ENCODE results near the gene DHRS4.
A peak's percentile ranks its signal among the peaks of the same experiment; 100 is the strongest.
"Not testable (repeated sequence)": the region's sequence is repeated elsewhere in the genome, so short reads cannot be mapped to it uniquely, and the experiment has no call there.

DHRS4 gene

GRCh38 chr14:23951590-23952201, 1.9 kb upstream of the DHRS4 start:
- no peak for TF ChIP-seq CTCF (IDR thresholded peaks at IDR 0.05; ENCODE audit: low read length, missing control alignments)
- DNase-seq (ENCODE audit: low read depth), result no peak
- no peak overlapping the region for H3K4me3 ChIP-seq (replicated peaks; ENCODE audit: low read depth, low read length)

- peak overlapping the region; percentile 74 for H3K4me3 ChIP-seq (replicated peaks; ENCODE audit: low read depth, low read length)
- DNase-seq (ENCODE audit: low read depth), result not testable (repeated sequence)
Observed at GRCh38 chr14:23953116-23953463, 480 bp upstream of the DHRS4 start.

GRCh38 chr14:23954279-23954614, 677 bp downstream of the DHRS4 start:
- DNase-seq (ENCODE audit: low read depth), result not testable (repeated sequence)
- H3K4me3 ChIP-seq (replicated peaks; ENCODE audit: low read depth, low read length), result peak overlapping the region; percentile 74

- H3K4me3 ChIP-seq (replicated peaks; ENCODE audit: low read depth, low read length); DNase-seq (ENCODE audit: low read depth): not testable (repeated sequence)
Observed at GRCh38 chr14:23954965-23955364, 1.4 kb downstream of the DHRS4 start.

GRCh38 chr14:23955811-23956210, 2.2 kb downstream of the DHRS4 start:
- not testable (repeated sequence) for DNase-seq (ENCODE audit: low read depth); H3K4me3 ChIP-seq (replicated peaks; ENCODE audit: low read depth, low read length)

GRCh38 chr14:23957913-23958569, 4.5 kb downstream of the DHRS4 start:
- not testable (repeated sequence) for DNase-seq (ENCODE audit: low read depth); H3K4me3 ChIP-seq (replicated peaks; ENCODE audit: low read depth, low read length)

- not testable (repeated sequence) for DNase-seq (ENCODE audit: low read depth); H3K4me3 ChIP-seq (replicated peaks; ENCODE audit: low read depth, low read length)
Observed at GRCh38 chr14:23960899-23961298, 7.3 kb downstream of the DHRS4 start.

- H3K4me3 ChIP-seq (replicated peaks; ENCODE audit: low read depth, low read length); DNase-seq (ENCODE audit: low read depth): not testable (repeated sequence)
Observed at GRCh38 chr14:23961704-23962103, 8.1 kb downstream of the DHRS4 start.

- DNase-seq (ENCODE audit: low read depth); H3K4me3 ChIP-seq (replicated peaks; ENCODE audit: low read depth, low read length): not testable (repeated sequence)
Observed at GRCh38 chr14:23969130-23969480, 15.5 kb downstream of the DHRS4 start.

- DNase-seq (ENCODE audit: low read depth); H3K4me3 ChIP-seq (replicated peaks; ENCODE audit: low read depth, low read length): not testable (repeated sequence)
Observed at GRCh38 chr14:23969481-23970282, 16.1 kb downstream of the DHRS4 start.

- DNase-seq (ENCODE audit: low read depth); H3K4me3 ChIP-seq (replicated peaks; ENCODE audit: low read depth, low read length): not testable (repeated sequence)
Observed at GRCh38 chr14:23970283-23970659, 16.7 kb downstream of the DHRS4 start.

GRCh38 chr14:23973178-23973577, 19.6 kb downstream of the DHRS4 start:
- DNase-seq (ENCODE audit: low read depth); H3K4me3 ChIP-seq (replicated peaks; ENCODE audit: low read depth, low read length): not testable (repeated sequence)

- not testable (repeated sequence) for H3K4me3 ChIP-seq (replicated peaks; ENCODE audit: low read depth, low read length); DNase-seq (ENCODE audit: low read depth)
Observed at GRCh38 chr14:23974041-23974440, 20.5 kb downstream of the DHRS4 start.

GRCh38 chr14:23977208-23977607, 23.6 kb downstream of the DHRS4 start:
- not testable (repeated sequence) for H3K4me3 ChIP-seq (replicated peaks; ENCODE audit: low read depth, low read length); DNase-seq (ENCODE audit: low read depth)

- not testable (repeated sequence) for DNase-seq (ENCODE audit: low read depth); H3K4me3 ChIP-seq (replicated peaks; ENCODE audit: low read depth, low read length)
Observed at GRCh38 chr14:23981951-23982813, 28.6 kb downstream of the DHRS4 start.

Data from fibroblast of pulmonary artery (primary cell).